ENCODE data around the gene SSBP3.

- no peak for TF ChIP-seq CTCF (optimal IDR thresholded peaks at IDR 0.05 in 1 of 3, IDR thresholded peaks at IDR 0.05 in 1 of 3, conservative IDR thresholded peaks at IDR 0.05 in 1 of 3; ENCODE audit: extremely low read depth in 1 of 3, insufficient read depth in 2 of 3, low read length in 3 of 3)
- TF ChIP-seq EZH2 (IDR thresholded peaks at IDR 0.05; ENCODE audit: low read length): no peak
Measured at GRCh38 chr1:54221867-54222484, 184.2 kb downstream of the SSBP3 start.
